HG02885 (cell line): ENCODE data around the gene NPTN.

ENCODE experiments used
- ATAC-seq: cut with Tn5 transposase; IDR thresholded peaks from one replicate; pipeline ENCODE4 v1.9.1; 2021; ENCODE audit warnings: mild to moderate bottlenecking; ENCODE audit not compliant: unreplicated experiment, poor library complexity

Gene NPTN

GRCh38 chr15:73633991-73634495, 854 bp upstream of the NPTN start:
- no peak for ATAC-seq

DNA sequence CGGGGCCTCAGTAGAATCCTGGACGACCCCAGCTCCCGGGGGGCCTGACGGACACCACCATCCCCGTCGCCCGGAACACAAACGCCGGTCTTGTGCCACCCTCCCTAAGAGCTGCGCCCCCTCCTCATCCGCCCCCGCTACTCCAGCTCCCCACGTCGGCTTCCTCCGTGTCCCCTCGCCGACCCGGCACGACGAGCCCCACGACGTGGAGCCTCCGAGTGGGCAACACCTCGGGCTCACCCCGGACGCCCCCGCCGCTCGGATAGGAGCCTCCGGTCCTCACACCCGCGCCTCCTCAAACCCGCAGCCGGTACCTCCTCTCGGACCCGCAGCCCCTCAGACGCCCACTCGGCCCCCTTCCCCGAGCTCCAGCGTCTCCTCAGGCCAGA, 525 bp downstream of the NPTN start:
- ATAC-seq, result peak; percentile 2

- no peak for ATAC-seq
These were observed 1.1 kb downstream of the NPTN start for GRCh38 chr15:73631915-73632669.

- ATAC-seq, result no peak
These were observed 2.2 kb downstream of the NPTN start for GRCh38 chr15:73630921-73631362.

GRCh38 chr15:73629798-73630429, 3.3 kb downstream of the NPTN start:
- ATAC-seq, result no peak

GRCh38 chr15:73628976-73629797, 4.0 kb downstream of the NPTN start:
- no peak for ATAC-seq

DNA sequence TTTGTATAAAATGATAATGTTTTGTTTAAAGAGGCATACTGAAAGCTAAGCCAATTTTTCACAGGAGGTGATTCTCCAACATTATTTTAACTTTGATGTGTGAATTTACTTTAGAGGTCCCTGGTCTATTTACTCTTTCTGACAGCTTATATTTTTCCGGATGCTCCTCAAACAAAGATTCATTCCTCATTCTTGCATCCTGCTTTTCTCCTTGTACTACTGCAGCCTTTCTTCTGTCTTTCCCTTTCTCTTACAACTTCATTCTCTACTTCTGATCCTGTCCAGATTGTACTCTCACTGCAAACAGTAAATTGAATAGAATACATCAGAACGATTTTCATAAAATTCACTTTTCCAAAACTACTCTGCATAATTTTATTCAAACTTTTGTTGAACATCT, 5.1 kb downstream of the NPTN start:
- ATAC-seq, result no peak

- no peak for ATAC-seq
These were observed 7.1 kb downstream of the NPTN start for GRCh38 chr15:73626072-73626471.

DNA sequence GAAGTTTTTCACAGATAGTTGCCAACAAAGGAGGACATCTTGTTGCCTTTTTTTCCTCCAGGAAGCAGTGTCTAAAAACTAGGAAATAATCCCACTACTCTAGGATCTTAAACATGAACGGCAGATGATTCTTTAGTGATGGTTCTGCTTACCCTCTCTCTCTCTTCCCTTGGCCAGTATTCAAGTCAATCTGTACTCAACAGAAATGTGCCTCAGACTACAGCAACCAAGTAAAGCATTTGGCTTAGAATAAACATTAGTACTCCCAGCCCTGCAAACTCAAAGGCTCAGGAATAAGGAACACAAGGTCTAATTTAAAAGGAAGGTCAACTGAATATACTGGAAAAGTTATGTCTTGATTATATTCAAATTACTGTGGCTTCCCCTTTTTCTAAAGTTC, 8.7 kb downstream of the NPTN start:
- no peak for ATAC-seq

DNA sequence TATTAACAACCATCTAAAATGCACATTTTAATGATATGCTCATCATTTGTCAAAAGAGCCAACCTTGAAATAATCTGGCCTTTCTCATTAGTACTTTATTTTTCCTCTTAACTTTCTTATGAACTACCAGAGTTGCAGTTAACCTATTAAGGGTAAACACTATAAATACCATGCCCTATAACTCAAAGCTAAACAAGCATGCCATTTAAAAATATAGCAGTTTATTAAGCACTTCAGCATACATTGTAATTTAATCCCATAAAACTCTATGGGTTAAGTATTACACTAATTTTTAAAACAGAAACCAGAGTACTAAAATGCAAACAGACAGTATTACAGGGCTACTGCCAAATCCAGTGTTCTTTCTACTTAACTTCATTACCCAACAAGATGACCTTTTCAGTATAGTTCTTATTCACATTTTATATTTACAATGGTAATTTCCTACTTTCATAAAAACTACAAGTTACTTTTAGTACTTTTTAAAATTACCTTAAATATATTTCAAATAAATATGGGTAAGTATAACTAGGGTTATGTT, 11.8 kb downstream of the NPTN start:
- ATAC-seq, result no peak

DNA sequence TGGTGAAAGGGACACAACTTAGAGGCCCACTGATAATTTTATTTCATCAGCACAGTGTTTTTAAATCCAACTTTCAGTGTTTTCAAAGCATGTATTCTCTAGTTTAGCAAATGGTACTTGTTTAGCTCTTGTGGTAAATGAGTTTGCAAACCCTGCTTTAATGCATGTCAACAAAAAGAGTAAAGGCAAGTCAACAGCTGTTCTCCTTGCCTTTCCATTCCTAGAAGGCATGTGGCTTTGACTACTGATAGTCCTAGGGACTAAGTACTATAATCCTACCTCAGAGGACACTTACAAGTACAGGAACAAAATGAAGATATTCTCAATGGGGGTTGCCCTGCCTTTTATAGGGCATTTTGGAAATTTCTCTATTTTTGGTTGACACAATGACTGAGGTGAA, 13.1 kb downstream of the NPTN start:
- ATAC-seq, result no peak

DNA sequence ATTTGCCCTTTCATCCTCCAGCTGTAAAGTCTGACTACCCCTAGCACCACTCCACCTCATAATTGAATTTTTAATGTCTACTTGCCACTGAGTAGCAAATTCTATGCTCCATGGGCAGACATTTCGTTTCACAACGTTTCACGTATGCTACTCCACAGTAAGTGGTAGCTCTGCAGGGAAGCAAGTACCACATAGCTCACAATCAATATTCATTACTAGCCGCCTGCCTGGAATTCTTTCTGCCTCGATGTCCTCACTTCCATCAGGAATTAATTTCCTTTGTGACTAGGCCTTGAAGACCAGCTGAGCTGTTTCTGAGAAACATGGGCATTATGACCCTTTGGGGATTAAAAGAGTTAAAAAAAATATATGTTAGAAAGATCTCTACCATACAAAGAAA, 15.3 kb downstream of the NPTN start:
- no peak for ATAC-seq

DNA sequence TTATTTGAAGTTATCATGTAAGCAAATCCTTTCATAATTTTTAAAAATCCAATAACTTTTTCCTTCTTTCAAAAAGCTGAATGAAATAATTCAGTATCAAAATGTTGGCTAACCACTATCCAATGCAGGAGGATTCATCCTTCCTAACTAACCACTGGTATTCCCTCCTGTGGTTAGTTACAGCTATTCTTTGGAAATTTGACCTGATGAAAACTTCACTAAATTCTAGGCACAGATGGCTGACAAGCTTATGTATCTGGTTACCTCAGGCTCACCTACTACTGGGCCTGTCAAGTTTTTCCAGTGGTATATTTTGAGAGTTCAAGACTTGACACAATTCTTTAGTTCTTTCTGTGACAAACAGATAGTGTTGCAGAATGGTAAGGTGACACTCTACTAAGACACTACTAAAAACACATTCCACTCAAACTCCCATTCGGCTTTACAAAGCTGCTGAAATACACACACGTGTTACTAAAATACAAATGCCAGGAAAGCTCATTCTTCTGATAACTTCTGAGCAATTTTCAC, 15.8 kb downstream of the NPTN start:
- no peak for ATAC-seq

DNA sequence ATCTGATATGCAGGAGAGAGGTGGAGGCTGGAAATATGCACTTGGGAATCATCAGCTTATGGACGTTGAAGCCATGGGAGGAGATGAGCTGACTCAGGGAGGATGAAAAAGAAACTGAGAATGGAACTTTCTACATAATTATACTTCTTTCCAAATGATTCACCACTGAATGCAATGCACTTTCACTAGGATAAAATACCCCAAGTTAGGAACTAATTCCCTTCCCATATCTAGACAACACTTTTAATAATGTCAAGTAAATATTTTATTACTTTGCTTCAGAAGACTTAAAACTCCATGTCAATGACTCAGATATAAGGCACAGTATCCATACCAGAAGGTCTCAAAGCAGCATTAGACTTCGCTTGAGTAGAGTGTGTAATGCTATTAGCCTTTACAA, 24.2 kb downstream of the NPTN start:
- no peak for ATAC-seq

DNA sequence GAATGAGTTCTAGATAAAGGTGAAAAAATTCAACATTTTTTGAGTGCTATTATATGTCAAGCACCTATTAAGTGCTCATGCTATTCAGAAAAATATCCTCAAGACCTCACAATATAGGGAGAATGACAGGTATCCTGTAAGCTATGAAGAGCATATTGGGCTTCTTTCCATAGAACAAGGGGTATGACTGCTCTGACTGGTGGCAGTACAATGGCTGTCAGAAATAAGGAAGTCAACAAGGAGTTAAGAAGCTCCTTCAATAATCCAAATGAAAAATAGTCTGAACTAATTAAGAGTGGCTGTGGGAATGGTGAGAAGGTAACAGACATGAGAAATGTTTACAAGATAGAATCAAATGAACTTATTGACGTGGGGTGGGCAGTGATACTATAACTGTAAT, 24.7 kb downstream of the NPTN start:
- ATAC-seq, result no peak

- ATAC-seq, result no peak
These were observed 25.3 kb downstream of the NPTN start for GRCh38 chr15:73607843-73608242.

- ATAC-seq, result no peak
These were observed 25.8 kb downstream of the NPTN start for GRCh38 chr15:73607405-73607804.

- no peak for ATAC-seq
These were observed 27.3 kb downstream of the NPTN start for GRCh38 chr15:73605759-73606436.

DNA sequence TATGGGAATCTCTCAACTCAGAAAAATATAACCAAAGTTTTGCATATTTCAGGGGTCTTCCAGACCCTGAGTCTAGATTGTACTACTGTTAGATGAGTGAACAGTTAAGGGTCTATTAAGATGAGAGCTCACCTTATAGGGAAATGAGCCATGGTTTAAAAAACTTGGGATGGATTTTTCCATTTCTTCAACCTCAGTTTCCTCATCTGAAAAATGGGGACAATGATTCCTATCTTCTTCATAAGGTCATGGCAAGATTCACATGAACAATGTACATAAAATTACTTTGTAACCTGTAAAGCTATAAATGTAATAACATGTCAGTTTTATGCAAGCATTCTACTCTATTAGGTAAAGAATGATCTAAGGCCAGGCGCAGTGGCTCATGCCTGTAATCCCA, 28.7 kb downstream of the NPTN start:
- no peak for ATAC-seq

GRCh38 chr15:73602992-73603391, 30.2 kb downstream of the NPTN start:
- no peak for ATAC-seq
